Vagina (tissue), 2 donors: ENCODE data around the gene GPR85. TPM values are rescaled to one million over a fixed set of nuclear protein-coding genes. Genes with fewer than 3 reads are reported as not detected.

Experiments used
- DNase-seq, 2 donors: peaks; one replicate each; pipeline ENCODE4 v3.0.0-alpha.2; 2017; ENCODE audit errors: extremely low spot score in 2 of 2
- H3K27ac ChIP-seq: fragments of 200-600 bp; sonication (generic); one replicate; pipeline ENCODE4 v1.5.1; 2019
- H3K27me3 ChIP-seq: fragments of 200-600 bp; sonication (generic); one replicate; pipeline ENCODE4 v1.5.1; 2019
- H3K36me3 ChIP-seq, 2 donors: fragments of 200-600 bp; sonication (generic); one replicate each; pipeline ENCODE4 v1.5.1; 2017 to 2019
- H3K4me1 ChIP-seq: fragments of 200-600 bp; sonication (generic); one replicate; pipeline ENCODE4 v1.5.1; 2019
- H3K4me3 ChIP-seq, 2 donors: fragments of 200-600 bp; sonication (generic); 1 replicate in 1 of 2; 2 replicates in 1 of 2; pipeline ENCODE4 v1.5.1; 2016 to 2019
- H3K9me3 ChIP-seq: fragments of 200-600 bp; sonication (generic); one replicate; pipeline ENCODE4 v1.5.1; 2019
- POLR2A ChIP-seq, 2 donors: fragments of 450-650 bp; IDR thresholded peaks; one replicate each; pipeline ENCODE4 v1.6.1; 2017; ENCODE audit warnings: antibody characterized with exemption in 2 of 2, mild to moderate bottlenecking in 2 of 2, moderate library complexity in 2 of 2
- POLR2AphosphoS5 ChIP-seq, 2 donors: sonication (generic); formaldehyde crosslinking; IDR thresholded peaks; one replicate each; pipeline ENCODE4 v1.9.0; 2017; ENCODE audit warnings: antibody characterized with exemption in 2 of 2, mild to moderate bottlenecking in 2 of 2, low read depth in 1 of 2; ENCODE audit not compliant: insufficient read depth in 1 of 2
- intact Hi-C: fragments of 100-400 bp; cut with DNase I; formaldehyde crosslinking; loops from one replicate; pipeline ENCODE4 v1.15.1; 2023
- total RNA-seq: library from RNA; depleted of rRNA; stranded (reverse); fragments of >200 nt; gene quantifications from one replicate; pipeline ENCODE4 v1.2.3, GENCODE V29; 2016
- TF ChIP-seq, protein P1 (sequence below), 3 experiments: fragments of 450-650 bp in 2 of 3; fragments of 200-600 bp in 1 of 3; sonication (generic) in 1 of 3; IDR thresholded peaks; one replicate each; pipeline ENCODE4 v1.5.1; 2017 to 2019; ENCODE audit warnings: antibody characterized with exemption in 3 of 3, mild to moderate bottlenecking in 2 of 3, moderate library complexity in 2 of 3

Gene GPR85, protein sequence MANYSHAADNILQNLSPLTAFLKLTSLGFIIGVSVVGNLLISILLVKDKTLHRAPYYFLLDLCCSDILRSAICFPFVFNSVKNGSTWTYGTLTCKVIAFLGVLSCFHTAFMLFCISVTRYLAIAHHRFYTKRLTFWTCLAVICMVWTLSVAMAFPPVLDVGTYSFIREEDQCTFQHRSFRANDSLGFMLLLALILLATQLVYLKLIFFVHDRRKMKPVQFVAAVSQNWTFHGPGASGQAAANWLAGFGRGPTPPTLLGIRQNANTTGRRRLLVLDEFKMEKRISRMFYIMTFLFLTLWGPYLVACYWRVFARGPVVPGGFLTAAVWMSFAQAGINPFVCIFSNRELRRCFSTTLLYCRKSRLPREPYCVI
- not detected for total RNA-seq

DNA sequence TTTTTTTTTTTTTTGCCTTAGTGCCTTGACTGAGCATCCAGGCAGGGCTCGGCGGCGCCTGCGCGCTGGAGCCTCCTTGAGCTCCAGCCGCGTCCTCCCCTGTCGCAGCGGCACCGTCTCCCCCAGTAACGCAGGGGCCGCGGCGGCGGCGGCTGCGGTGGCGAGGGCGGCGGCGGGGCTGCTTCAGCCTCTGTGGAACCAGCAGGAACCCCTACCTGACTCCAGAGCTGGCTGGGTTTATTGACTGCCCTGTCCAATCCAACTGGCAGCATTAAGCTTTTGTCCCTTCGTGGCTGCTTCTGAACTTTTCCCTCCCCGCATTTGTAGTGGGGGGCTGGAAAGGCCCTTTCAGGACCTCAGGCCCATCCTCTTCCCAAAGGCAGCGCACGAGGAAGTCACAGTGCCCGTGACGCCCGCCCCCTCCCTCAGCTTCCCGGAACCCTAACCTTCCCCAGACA lies at the start of gene GPR85:
Gene GPR85 (minus strand): TSS at position 397 of the 458 bp plus-strand sequence. CDS start 2,106 bp downstream, outside the sequence.
- Histone ChIP-seq H3K4me3 (peak within 1 kb of the TSS; percentile 52 to 54), H3K27ac (peak within 1 kb of the TSS; percentile 32), H3K27me3 (no peaks in the 10 kb centered on the region), H3K36me3 (no peaks in the 10 kb centered on the region), H3K4me1 (no peaks in the 10 kb centered on the region), H3K9me3 (no peaks in the 10 kb centered on the region)
- TF ChIP-seq, protein P1, sequence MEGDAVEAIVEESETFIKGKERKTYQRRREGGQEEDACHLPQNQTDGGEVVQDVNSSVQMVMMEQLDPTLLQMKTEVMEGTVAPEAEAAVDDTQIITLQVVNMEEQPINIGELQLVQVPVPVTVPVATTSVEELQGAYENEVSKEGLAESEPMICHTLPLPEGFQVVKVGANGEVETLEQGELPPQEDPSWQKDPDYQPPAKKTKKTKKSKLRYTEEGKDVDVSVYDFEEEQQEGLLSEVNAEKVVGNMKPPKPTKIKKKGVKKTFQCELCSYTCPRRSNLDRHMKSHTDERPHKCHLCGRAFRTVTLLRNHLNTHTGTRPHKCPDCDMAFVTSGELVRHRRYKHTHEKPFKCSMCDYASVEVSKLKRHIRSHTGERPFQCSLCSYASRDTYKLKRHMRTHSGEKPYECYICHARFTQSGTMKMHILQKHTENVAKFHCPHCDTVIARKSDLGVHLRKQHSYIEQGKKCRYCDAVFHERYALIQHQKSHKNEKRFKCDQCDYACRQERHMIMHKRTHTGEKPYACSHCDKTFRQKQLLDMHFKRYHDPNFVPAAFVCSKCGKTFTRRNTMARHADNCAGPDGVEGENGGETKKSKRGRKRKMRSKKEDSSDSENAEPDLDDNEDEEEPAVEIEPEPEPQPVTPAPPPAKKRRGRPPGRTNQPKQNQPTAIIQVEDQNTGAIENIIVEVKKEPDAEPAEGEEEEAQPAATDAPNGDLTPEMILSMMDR (IDR thresholded peaks at IDR 0.05): no peak
- no peak for TF ChIP-seq POLR2A (IDR thresholded peaks at IDR 0.05)
- no peak for TF ChIP-seq POLR2AphosphoS5 (IDR thresholded peaks at IDR 0.05; ENCODE audit: insufficient read depth in 1 of 2, low read depth in 1 of 2)
- intact Hi-C loops: no loop called here
- DNase-seq: no peak

DNA sequence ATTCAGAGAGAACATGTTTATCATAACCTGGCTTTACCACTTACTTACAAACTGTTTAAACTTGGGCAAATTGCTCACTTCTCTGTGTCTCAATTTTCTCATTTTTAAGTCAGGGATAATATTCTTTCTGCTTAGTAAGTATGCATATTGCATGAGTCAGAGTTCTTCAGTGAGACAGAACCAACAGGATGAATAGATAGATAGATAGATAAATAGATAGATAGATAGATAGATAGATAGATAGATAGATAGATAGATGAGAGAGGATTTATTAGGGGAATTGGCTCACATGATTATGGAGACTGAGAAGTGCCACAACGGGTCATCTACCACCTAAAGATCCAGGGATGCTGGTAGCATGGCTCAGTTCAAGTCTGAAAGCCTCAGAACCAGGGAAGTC lies 47.4 kb upstream of the GPR85 start:
- H3K4me3 ChIP-seq: no peak overlapping the region
- no peak for DNase-seq
- intact Hi-C loops: no loop called here
- H3K4me1 ChIP-seq: no peaks in the 10 kb centered on the region
- H3K27me3 ChIP-seq: no peaks in the 10 kb centered on the region
- H3K27ac ChIP-seq: no peak overlapping the region
- no peaks in the 10 kb centered on the region for H3K9me3 ChIP-seq
- TF ChIP-seq POLR2AphosphoS5 (IDR thresholded peaks at IDR 0.05; ENCODE audit: insufficient read depth in 1 of 2, low read depth in 1 of 2) (no peak), POLR2A (IDR thresholded peaks at IDR 0.05) (no peak)
- TF ChIP-seq, protein P1 (IDR thresholded peaks at IDR 0.05): no peak
- H3K36me3 ChIP-seq: no peaks in the 10 kb centered on the region

DNA sequence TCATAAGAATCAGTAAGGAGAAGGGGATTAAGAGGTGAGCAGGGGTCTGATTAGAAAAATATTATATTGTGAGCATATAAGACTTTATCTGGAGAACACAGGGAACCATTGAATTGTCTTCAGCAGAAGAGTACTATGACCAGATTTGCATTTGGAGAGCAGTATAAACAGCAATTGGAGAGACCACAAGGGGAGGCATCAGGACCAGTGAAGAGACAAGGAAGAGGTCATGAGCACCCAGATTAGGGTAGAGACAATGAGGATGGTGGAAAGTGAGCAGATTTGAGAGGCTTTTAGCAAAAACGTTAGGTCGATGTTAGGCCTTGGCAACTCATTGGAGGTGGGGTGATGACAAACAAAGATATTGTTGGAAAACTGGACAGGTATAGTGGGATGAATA lies 44.7 kb upstream of the GPR85 start:
- Histone ChIP-seq H3K27ac (no peak overlapping the region), H3K36me3 (no peaks in the 10 kb centered on the region), H3K27me3 (no peaks in the 10 kb centered on the region), H3K4me3 (no peak overlapping the region), H3K9me3 (no peaks in the 10 kb centered on the region), H3K4me1 (no peaks in the 10 kb centered on the region)
- no peak for DNase-seq
- no peak for TF ChIP-seq POLR2AphosphoS5 (IDR thresholded peaks at IDR 0.05; ENCODE audit: insufficient read depth in 1 of 2, low read depth in 1 of 2)
- no peak for TF ChIP-seq POLR2A (IDR thresholded peaks at IDR 0.05)
- TF ChIP-seq, protein P1 (IDR thresholded peaks at IDR 0.05): no peak
- intact Hi-C loops: no loop called here

DNA sequence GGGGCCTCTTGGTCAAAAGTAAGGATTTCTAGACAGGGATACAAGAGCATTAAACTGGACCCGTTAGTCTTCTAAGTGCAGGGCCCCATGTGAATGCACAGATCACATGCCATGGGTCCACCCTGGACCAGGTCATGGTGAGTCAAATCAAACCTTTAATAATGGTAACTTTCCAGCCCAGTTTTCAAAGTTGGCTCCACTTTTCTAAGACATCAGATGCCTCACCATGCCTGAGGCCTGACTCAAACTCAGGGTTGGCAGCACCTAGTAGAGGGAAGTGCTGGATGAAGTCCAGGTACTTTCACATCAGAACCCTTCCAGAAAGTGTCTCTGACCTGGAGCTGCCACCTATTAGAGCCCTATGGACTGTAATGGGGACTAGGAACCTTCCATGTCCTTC lies 41.4 kb upstream of the GPR85 start:
- H3K27me3 ChIP-seq: no peaks in the 10 kb centered on the region
- H3K36me3 ChIP-seq: no peaks in the 10 kb centered on the region
- DNase-seq: no peak
- no peak overlapping the region for H3K4me3 ChIP-seq
- TF ChIP-seq POLR2A (IDR thresholded peaks at IDR 0.05) (no peak), POLR2AphosphoS5 (IDR thresholded peaks at IDR 0.05; ENCODE audit: insufficient read depth in 1 of 2, low read depth in 1 of 2) (no peak)
- TF ChIP-seq, protein P1 (IDR thresholded peaks at IDR 0.05): no peak
- no peaks in the 10 kb centered on the region for H3K9me3 ChIP-seq
- intact Hi-C loops: no loop called here
- H3K4me1 ChIP-seq: no peaks in the 10 kb centered on the region
- no peak overlapping the region for H3K27ac ChIP-seq

DNA sequence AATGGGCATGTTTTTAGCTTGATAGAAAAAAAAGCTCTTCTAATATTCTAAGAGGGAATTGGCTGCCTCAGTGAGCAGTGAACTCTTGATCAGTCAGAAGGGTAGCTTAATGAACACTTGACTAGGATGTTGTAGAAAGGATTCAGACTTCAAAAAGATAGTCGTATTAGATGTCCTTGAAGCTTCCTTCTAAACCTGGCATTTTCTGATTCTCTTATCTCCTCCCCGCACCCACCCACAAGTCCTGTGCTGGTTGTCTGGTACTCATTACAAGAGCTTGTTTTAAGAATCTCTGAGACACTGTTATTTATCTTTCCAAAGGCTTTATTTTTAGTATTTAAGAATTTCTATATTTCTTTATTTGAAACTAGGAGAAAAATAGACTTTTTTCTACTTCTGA lies 39.1 kb upstream of the GPR85 start:
- no peak overlapping the region for H3K4me3 ChIP-seq
- TF ChIP-seq POLR2A (IDR thresholded peaks at IDR 0.05) (no peak), POLR2AphosphoS5 (IDR thresholded peaks at IDR 0.05; ENCODE audit: insufficient read depth in 1 of 2, low read depth in 1 of 2) (no peak)
- TF ChIP-seq, protein P1 (IDR thresholded peaks at IDR 0.05): no peak
- H3K27ac ChIP-seq: no peak overlapping the region
- intact Hi-C loops: no loop called here
- no peaks in the 10 kb centered on the region for H3K4me1 ChIP-seq
- no peaks in the 10 kb centered on the region for H3K27me3 ChIP-seq
- DNase-seq: no peak
- no peaks in the 10 kb centered on the region for H3K9me3 ChIP-seq
- H3K36me3 ChIP-seq: no peaks in the 10 kb centered on the region
